Omental fat pad (tissue), 4 donors: ENCODE results near the gene TRAF5. TPM values are rescaled to one million over a fixed set of nuclear protein-coding genes. Genes with fewer than 3 reads are reported as not detected.

Source experiments
- ATAC-seq: fragments of 150-250 bp; one replicate; pipeline ENCODE4 v1.9.1; 2016; ENCODE audit warnings: mild to moderate bottlenecking, moderate library complexity; ENCODE audit not compliant: low FRiP score
- DNase-seq: peaks from one replicate; pipeline ENCODE4 v3.0.0-alpha.2; 2019; ENCODE audit warnings: low spot score
- total RNA-seq, 4 donors: library from RNA; depleted of rRNA; stranded (reverse); fragments of >200 nt; gene quantifications; one replicate each; pipeline ENCODE4 v1.1.0, GENCODE V29; 2016
- TF ChIP-seq, protein P1 (sequence below), 3 donors: fragments of 450-650 bp; IDR thresholded peaks; one replicate each; pipeline ENCODE4 v1.5.1; 2016 to 2017; ENCODE audit warnings: antibody characterized with exemption in 3 of 3, mild to moderate bottlenecking in 3 of 3, moderate library complexity in 2 of 3

Gene TRAF5
- total RNA-seq, 4 donors from 2014 or later, result 14.8 to 24.5 (median 18.7) TPM

DNA sequence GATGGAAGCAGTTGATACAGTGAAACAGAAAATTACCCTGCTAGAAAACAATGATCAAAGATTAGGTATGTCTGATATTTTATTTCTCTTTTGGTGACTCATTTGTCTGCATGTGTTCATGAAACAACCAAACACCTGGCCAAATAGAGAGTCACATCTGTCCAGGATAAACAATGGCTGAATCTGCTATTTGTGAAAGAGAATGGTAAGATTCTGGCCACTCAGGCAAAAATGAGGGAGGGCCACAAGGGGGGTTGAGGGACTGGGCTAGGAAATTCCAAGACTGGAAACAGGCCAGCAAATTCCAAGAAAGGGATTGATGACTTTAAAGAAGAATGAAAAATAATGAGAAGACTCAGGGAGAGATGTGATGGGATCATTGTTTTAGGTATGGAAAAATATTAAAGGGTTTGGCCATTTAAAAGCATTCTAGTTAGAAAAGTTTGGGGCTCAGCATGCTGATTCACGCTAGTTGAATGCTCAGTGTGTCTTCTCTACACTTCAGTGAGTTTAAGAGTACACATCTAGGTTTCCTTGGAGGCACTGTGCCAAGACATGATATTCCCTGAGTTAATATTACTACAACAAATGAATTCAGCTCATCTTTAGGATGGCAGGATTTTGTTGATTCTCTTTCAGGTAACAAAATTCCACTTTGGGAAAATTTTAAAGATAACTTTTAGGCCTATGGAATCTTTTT, 44.9 kb downstream of the TRAF5 start:
- TF ChIP-seq, protein P1, sequence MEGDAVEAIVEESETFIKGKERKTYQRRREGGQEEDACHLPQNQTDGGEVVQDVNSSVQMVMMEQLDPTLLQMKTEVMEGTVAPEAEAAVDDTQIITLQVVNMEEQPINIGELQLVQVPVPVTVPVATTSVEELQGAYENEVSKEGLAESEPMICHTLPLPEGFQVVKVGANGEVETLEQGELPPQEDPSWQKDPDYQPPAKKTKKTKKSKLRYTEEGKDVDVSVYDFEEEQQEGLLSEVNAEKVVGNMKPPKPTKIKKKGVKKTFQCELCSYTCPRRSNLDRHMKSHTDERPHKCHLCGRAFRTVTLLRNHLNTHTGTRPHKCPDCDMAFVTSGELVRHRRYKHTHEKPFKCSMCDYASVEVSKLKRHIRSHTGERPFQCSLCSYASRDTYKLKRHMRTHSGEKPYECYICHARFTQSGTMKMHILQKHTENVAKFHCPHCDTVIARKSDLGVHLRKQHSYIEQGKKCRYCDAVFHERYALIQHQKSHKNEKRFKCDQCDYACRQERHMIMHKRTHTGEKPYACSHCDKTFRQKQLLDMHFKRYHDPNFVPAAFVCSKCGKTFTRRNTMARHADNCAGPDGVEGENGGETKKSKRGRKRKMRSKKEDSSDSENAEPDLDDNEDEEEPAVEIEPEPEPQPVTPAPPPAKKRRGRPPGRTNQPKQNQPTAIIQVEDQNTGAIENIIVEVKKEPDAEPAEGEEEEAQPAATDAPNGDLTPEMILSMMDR (IDR thresholded peaks at IDR 0.05), result no peak
- ATAC-seq (peak; percentile 19), DNase-seq (no peak)

DNA sequence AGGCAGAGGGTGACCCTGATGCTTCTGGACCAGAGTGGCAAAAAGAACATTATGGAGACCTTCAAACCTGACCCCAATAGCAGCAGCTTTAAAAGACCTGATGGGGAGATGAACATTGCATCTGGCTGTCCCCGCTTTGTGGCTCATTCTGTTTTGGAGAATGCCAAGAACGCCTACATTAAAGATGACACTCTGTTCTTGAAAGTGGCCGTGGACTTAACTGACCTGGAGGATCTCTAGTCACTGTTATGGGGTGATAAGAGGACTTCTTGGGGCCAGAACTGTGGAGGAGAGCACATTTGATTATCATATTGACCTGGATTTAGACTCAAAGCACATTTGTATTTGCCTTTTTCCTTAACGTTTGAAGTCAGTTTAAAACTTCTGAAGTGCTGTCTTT, 45.8 kb downstream of the TRAF5 start:
- no peak for DNase-seq
- ATAC-seq, result no peak
- TF ChIP-seq, protein P1 (IDR thresholded peaks at IDR 0.05), result no peak

DNA sequence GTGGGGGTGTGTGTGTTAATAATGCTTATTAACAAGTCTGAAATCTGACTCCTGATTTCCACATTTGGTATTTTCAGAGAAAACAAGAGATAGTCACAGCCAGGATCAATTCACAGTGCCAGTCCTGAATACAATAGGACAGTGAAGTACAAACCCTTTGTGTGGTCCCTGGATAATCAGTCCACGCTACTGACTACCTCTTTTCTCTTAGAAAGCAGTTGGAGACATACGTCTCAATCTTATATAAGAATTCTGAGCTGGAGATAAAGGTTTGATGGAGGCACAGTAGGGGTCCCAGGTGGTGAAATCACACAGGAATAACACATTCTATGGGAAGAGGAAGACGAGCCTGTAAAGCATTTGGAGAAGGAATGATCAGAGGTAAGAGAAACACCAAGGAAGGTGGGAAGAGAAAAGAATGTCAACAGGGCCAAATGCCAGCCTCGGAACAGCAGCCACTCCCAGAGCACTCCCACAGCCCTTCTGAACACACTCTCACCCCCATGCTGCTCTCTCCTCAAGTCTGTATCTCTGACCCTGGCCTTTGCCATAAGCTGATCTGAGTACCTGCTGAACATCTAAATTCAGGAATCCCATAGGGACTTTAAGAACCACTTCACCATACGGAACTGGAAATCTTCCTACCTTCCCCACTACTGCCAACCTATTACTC, 48.6 kb downstream of the TRAF5 start:
- TF ChIP-seq, protein P1 (IDR thresholded peaks at IDR 0.05), result no peak
- DNase-seq (no peak), ATAC-seq (peak; percentile 6)

DNA sequence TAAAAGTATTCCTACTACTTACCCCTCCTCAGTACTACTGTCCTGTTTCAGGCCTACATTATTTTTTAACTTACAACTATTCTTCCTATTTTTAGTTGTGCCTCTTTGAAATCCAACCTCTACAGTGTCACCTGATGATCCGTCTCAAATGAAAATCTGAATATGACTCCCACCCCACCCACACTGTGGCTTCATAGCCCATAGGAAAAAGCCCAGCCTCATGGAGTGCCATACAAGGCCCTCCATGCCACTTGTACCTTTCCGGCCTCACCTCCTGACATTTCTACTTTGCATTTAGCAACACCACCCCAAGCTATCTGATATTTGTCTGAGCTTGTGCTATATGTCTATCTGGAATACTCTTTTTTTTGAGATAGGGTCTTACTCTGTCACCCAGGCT, 49.3 kb downstream of the TRAF5 start:
- no peak for DNase-seq
- TF ChIP-seq, protein P1 (IDR thresholded peaks at IDR 0.05), result no peak
- no peak for ATAC-seq

DNA sequence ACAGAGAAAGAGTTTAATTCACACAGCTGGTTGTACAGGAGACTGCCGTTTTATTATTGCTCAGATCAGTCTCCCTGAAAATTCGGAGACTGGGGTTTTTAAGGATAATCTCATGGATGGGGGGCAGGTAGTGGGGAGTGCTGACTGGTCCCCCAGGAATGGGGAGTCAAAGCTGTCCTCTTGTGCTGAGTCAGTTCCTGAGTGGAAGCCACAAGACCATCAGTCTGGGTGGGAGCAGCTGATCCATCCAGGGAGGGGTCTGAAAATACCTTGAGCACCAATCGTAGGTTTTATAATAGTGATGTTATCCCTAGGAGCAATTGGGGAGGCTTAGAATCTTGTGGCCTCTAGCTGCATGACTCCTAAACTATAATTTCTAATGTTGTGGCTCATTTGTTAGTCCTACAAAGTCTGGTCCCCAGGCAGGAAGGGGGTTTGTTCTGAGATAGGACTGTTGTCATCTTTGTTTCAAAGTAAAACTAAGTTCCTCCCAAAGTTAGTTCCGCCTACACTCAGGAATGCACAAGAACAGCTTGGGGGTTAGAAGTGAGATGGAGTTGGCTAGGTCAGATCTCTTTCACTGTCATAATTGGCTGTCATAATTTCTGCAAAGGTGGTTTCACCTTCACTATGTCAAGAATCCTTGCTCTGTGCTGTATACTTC, 50.3 kb downstream of the TRAF5 start:
- TF ChIP-seq, protein P1 (IDR thresholded peaks at IDR 0.05), result no peak
- DNase-seq, result no peak
- no peak for ATAC-seq

DNA sequence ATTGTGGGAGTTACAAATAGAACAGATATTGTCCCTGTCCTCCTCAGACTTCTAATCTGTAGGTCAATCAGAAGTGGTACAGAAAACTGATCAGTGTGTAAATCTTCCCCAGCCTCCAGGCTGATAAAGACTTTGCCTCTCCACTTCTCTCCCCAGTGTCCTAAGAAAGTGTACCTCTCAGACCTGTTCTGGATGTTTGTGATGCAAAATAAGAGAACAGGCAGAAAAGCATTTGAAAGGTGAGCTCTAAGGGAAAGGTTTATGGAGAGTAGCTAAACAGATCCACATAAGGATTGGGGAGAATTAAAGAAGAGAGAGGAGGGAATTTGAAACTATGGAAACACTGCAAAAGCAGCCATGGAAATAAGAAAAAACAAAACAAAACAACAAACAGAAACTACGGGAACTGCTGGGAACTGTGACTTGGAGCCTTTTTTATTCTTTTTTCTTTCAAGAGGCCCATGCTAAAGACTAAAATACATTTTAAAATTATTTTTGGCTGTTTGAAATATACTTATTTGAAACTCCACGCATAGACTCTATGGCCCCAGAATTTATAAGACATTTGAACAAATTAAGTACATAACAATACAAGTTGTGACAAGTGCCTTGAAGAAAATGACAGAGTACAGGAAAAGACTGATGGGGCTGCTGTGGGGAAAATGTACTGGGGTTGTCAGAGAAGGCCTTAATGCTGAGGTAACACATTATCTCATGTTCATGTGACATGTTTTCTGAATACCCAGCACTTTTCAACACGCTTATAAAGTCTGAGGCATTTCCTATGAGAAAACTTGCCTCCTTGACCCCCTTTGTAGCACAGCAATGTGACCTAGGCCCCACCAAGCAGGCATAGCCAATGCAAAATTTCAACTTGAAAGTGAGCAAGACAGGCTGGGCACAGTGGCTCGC, 51.2 kb downstream of the TRAF5 start:
- DNase-seq (no peak), ATAC-seq (no peak)
- TF ChIP-seq, protein P1 (IDR thresholded peaks at IDR 0.05), result no peak
